ENCODE results near the gene PURA. TPM values are rescaled to one million over a fixed set of nuclear protein-coding genes. Genes with fewer than 3 reads are reported as not detected.

Gene PURA
- total and polyA plus RNA-seq, 2 donors (not counting 1 experiment from before 2014, with no cell fraction given): 2.2 to 23.5 TPM

GRCh38 chr5:140116716-140117115, 2.8 kb downstream of the PURA start:
- Histone ChIP-seq H2AFZ (ENCODE audit: insufficient read depth, low read depth, low read length, poor library complexity, severe bottlenecking) (no peak overlapping the region), H3K36me3 (replicated peaks in 1 of 2; ENCODE audit: control extremely low read depth in 1 of 2, control insufficient read depth in 1 of 2, extremely low read depth in 1 of 2, insufficient read depth in 2 of 2, low read length in 1 of 2) (no peaks in the 10 kb centered on the region), H3K4me2 (replicated peaks; ENCODE audit: low read depth, low read length, poor library complexity, severe bottlenecking) (peak overlapping the region; percentile 31), H3K79me2 (ENCODE audit: control insufficient read depth, insufficient read depth, low read length) (peaks cover 65% of the 10 kb centered on the region), H3K4me1 (ENCODE audit: control insufficient read depth in 2 of 2, insufficient read depth in 2 of 2, low read length in 2 of 2) (peaks cover 27 to 44% of the 10 kb centered on the region in 2 donors), H3K9ac (ENCODE audit: low read length) (no peak overlapping the region), H3K9me3 (ENCODE audit: control extremely low read depth in 1 of 3, control insufficient read depth in 2 of 3, insufficient read depth in 1 of 3, low read length in 2 of 3) (peaks cover 0 to 3% (median 0%) of the 10 kb centered on the region in 3 donors), H4K20me1 (ENCODE audit: control insufficient read depth, insufficient read depth, low read length, poor library complexity, severe bottlenecking) (peaks cover 23% of the 10 kb centered on the region), H3K27ac (ENCODE audit: low read length in 2 of 2) (no peak overlapping the region), H3K4me3 (ENCODE audit: control extremely low read depth in 1 of 5, extremely low read depth in 1 of 5, insufficient read depth in 1 of 5, low read depth in 2 of 5, low read length in 4 of 5) (no peak overlapping the region), H3K27me3 (replicated peaks in 1 of 4; ENCODE audit: control extremely low read depth in 1 of 4, control insufficient read depth in 3 of 4, insufficient read depth in 4 of 4, low read length in 3 of 4) (no peaks in the 10 kb centered on the region)
- intact Hi-C loops (cut with micrococcal nuclease): loop anchor here (10.0 kb wide), 1 partner anchor 1572 kb away; the partner anchor contains the start of gene ETF1
- Mint-ChIP-seq H3K27ac (no peak overlapping the region), H3K4me3 (peak overlapping the region; percentile 5), H3K27me3 (no peaks in the 10 kb centered on the region), H3K9me3 (ENCODE audit: insufficient read depth) (no peaks in the 10 kb centered on the region), H3K4me1 (peaks cover 62% of the 10 kb centered on the region)
- ATAC-seq (ENCODE audit: low read depth): no peak
- ChIA-PET POLR2A (interaction anchor here (1.2 kb wide), 1 partner anchor 10 kb away, joined by 8 read pairs; no protein-coding TSS in a partner anchor), CTCF (interaction anchor here (0.9 to 3.9 kb wide), 6 partner anchors 9 to 58 kb away, joined by 3 to 44 read pairs (median 4); partner anchors contain the start of gene CYSTM1)
- WGBS (ENCODE audit: insufficient coverage): 100% methylated on average over 1 of the region's 2 CpGs
- TF ChIP-seq EZH2 (IDR thresholded peaks at IDR 0.05; ENCODE audit: borderline replicate concordance, insufficient read depth, low read depth, low read length, poor library complexity, severe bottlenecking) (no peak), CTCF (IDR thresholded peaks at IDR 0.05) (no peak)
- no peak for DNase-seq

DNA sequence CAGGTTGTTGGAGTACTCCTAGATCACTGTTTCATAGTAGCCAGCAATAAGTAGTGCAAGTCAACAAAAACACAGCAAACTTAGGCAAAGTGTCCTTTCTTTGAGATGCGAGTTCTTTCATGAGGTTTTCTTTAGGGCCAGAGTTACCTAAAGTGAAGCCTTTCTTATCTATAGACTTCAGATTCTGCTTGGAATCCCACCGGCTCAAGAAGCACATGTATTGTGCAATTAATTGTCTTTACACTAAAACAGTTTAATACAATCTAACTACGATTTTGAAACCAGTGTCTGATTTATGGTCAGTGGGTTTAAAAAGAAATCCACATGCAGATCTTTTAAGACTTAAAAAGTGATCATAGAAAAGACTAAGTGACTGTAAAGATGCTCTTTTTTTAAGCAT, 3.6 kb downstream of the PURA start:
- CTCF ChIA-PET: interaction anchor here (0.9 kb wide), 1 partner anchor 12 kb away, joined by 4 read pairs; no protein-coding TSS in a partner anchor
- Histone ChIP-seq H3K9ac (ENCODE audit: low read length) (no peak overlapping the region), H3K4me2 (replicated peaks; ENCODE audit: low read depth, low read length, poor library complexity, severe bottlenecking) (no peak overlapping the region), H3K27ac (ENCODE audit: low read length in 2 of 2) (no peak overlapping the region), H4K20me1 (ENCODE audit: control insufficient read depth, insufficient read depth, low read length, poor library complexity, severe bottlenecking) (peaks cover 15% of the 10 kb centered on the region), H3K36me3 (replicated peaks in 1 of 2; ENCODE audit: control extremely low read depth in 1 of 2, control insufficient read depth in 1 of 2, extremely low read depth in 1 of 2, insufficient read depth in 2 of 2, low read length in 1 of 2) (no peaks in the 10 kb centered on the region), H2AFZ (ENCODE audit: insufficient read depth, low read depth, low read length, poor library complexity, severe bottlenecking) (no peak overlapping the region), H3K4me1 (ENCODE audit: control insufficient read depth in 2 of 2, insufficient read depth in 2 of 2, low read length in 2 of 2) (peaks cover 19 to 36% of the 10 kb centered on the region in 2 donors), H3K9me3 (ENCODE audit: control extremely low read depth in 1 of 3, control insufficient read depth in 2 of 3, insufficient read depth in 1 of 3, low read length in 2 of 3) (peaks cover 0 to 3% (median 0%) of the 10 kb centered on the region in 3 donors), H3K27me3 (replicated peaks in 1 of 4; ENCODE audit: control extremely low read depth in 1 of 4, control insufficient read depth in 3 of 4, insufficient read depth in 4 of 4, low read length in 3 of 4) (no peaks in the 10 kb centered on the region), H3K4me3 (ENCODE audit: control extremely low read depth in 1 of 5, extremely low read depth in 1 of 5, insufficient read depth in 1 of 5, low read depth in 2 of 5, low read length in 4 of 5) (no peak overlapping the region), H3K79me2 (ENCODE audit: control insufficient read depth, insufficient read depth, low read length) (peaks cover 65% of the 10 kb centered on the region)
- TF ChIP-seq CTCF (IDR thresholded peaks at IDR 0.05) (no peak), EZH2 (IDR thresholded peaks at IDR 0.05; ENCODE audit: borderline replicate concordance, insufficient read depth, low read depth, low read length, poor library complexity, severe bottlenecking) (no peak)
- no peaks in the 10 kb centered on the region for H3K9me3 Mint-ChIP-seq (ENCODE audit: insufficient read depth)
- intact Hi-C loops (cut with micrococcal nuclease): loop anchor here (10.0 kb wide), 1 partner anchor 1573 kb away; the partner anchor contains the start of gene ETF1
- no CpG with 5 or more reads among the region's 3 CpGs for WGBS (ENCODE audit: insufficient coverage)
- POLR2A ChIA-PET: no interaction called here
- no peaks in the 10 kb centered on the region for H3K27me3 Mint-ChIP-seq
- no peak overlapping the region for H3K4me3 Mint-ChIP-seq
- H3K4me1 Mint-ChIP-seq: peaks cover 56% of the 10 kb centered on the region
- DNase-seq (no peak), ATAC-seq (ENCODE audit: low read depth) (no peak)
- peak overlapping the region; percentile 5 for H3K27ac Mint-ChIP-seq

Data from B cell (primary cell).